HG02798 (cell line): ENCODE results near the gene ZNF777.
"Not testable (repeated sequence)": the region's sequence is repeated elsewhere in the genome, so short reads cannot be mapped to it uniquely, and the experiment has no call there.

Source experiments
- ATAC-seq: cut with Tn5 transposase; IDR thresholded peaks from one replicate; pipeline ENCODE4 v1.9.1; 2021; ENCODE audit warnings: mild to moderate bottlenecking; ENCODE audit not compliant: unreplicated experiment, poor library complexity

Gene ZNF777

GRCh38 chr7:149422162-149422913 is 38.5 kb downstream of the ZNF777 start:
- peak; percentile 98 for ATAC-seq

- ATAC-seq = no peak
These were observed 40.9 kb downstream of the ZNF777 start for GRCh38 chr7:149420006-149420405.

GRCh38 chr7:149415391-149416071 is 45.3 kb downstream of the ZNF777 start:
- peak; percentile 11 for ATAC-seq

- ATAC-seq = peak; percentile 72
These were observed 46.0 kb downstream of the ZNF777 start for GRCh38 chr7:149414745-149415390.

- ATAC-seq = no peak
These were observed 46.7 kb downstream of the ZNF777 start for GRCh38 chr7:149414171-149414570.

- not testable (repeated sequence) for ATAC-seq
These were observed 47.8 kb downstream of the ZNF777 start for GRCh38 chr7:149413083-149413482.

- peak; percentile 70 for ATAC-seq
These were observed 51.0 kb downstream of the ZNF777 start for GRCh38 chr7:149409895-149410294.

- ATAC-seq = no peak
These were observed 56.0 kb downstream of the ZNF777 start for GRCh38 chr7:149404825-149405224.

- ATAC-seq = no peak
These were observed 56.5 kb downstream of the ZNF777 start for GRCh38 chr7:149404396-149404795.

GRCh38 chr7:149398195-149398820 is 62.6 kb downstream of the ZNF777 start:
- no peak for ATAC-seq

GRCh38 chr7:149397470-149398043 is 63.3 kb downstream of the ZNF777 start:
- ATAC-seq = no peak

- ATAC-seq = not testable (repeated sequence)
These were observed 72.1 kb downstream of the ZNF777 start for GRCh38 chr7:149388550-149389335.

GRCh38 chr7:149386514-149386913 is 74.3 kb downstream of the ZNF777 start:
- ATAC-seq = not testable (repeated sequence)

- no peak for ATAC-seq
These were observed 75.5 kb downstream of the ZNF777 start for GRCh38 chr7:149385195-149385950.
